ENCODE measurements around the gene EGFR.

The EGFR gene

GRCh38 chr7:55018361-55019190 lies at the start of gene EGFR:
EGFR (plus strand) TSS chr7:55019017; CDS start chr7:55019278, 261 bp downstream.
- DNase-seq (ENCODE audit: low spot score) = peak; percentile 48
- in situ Hi-C loops (cut with MboI; ENCODE audit: low sequenced_read_pairs, unreplicated experiment) = no loop called here
- TF ChIP-seq CTCF (IDR thresholded peaks at IDR 0.05; ENCODE audit: borderline replicate concordance, control extremely low read depth, extremely low read depth, insufficient read depth, missing control alignments) = no peak

- in situ Hi-C loops (cut with MboI; ENCODE audit: low sequenced_read_pairs, unreplicated experiment) = no loop called here
- no peak for TF ChIP-seq CTCF (IDR thresholded peaks at IDR 0.05; ENCODE audit: borderline replicate concordance, control extremely low read depth, extremely low read depth, insufficient read depth, missing control alignments)
- no peak for DNase-seq (ENCODE audit: low spot score)
Measured at GRCh38 chr7:54969208-54969967, 49.4 kb upstream of the EGFR start.

GRCh38 chr7:54972733-54973294 lies 46.0 kb upstream of the EGFR start:
- no peak for DNase-seq (ENCODE audit: low spot score)
- in situ Hi-C loops (cut with MboI; ENCODE audit: low sequenced_read_pairs, unreplicated experiment) = no loop called here

GRCh38 chr7:54978364-54979116 lies 40.3 kb upstream of the EGFR start:
- no peak for DNase-seq (ENCODE audit: low spot score)
- TF ChIP-seq CTCF (IDR thresholded peaks at IDR 0.05; ENCODE audit: borderline replicate concordance, control extremely low read depth, extremely low read depth, insufficient read depth, missing control alignments) = no peak
- in situ Hi-C loops (cut with MboI; ENCODE audit: low sequenced_read_pairs, unreplicated experiment) = no loop called here

More at GRCh38 chr7:54972733-54973294, 46.0 kb upstream of the EGFR start:
- TF ChIP-seq CTCF (IDR thresholded peaks at IDR 0.05; ENCODE audit: borderline replicate concordance, control extremely low read depth, extremely low read depth, insufficient read depth, missing control alignments) = no peak

GRCh38 chr7:54980521-54980920 lies 38.3 kb upstream of the EGFR start:
- in situ Hi-C loops (cut with MboI; ENCODE audit: low sequenced_read_pairs, unreplicated experiment) = no loop called here
- no peak for TF ChIP-seq CTCF (IDR thresholded peaks at IDR 0.05; ENCODE audit: borderline replicate concordance, control extremely low read depth, extremely low read depth, insufficient read depth, missing control alignments)
- no peak for DNase-seq (ENCODE audit: low spot score)

- no peak for TF ChIP-seq CTCF (IDR thresholded peaks at IDR 0.05; ENCODE audit: borderline replicate concordance, control extremely low read depth, extremely low read depth, insufficient read depth, missing control alignments)
- in situ Hi-C loops (cut with MboI; ENCODE audit: low sequenced_read_pairs, unreplicated experiment) = no loop called here
- DNase-seq (ENCODE audit: low spot score) = no peak
Measured at GRCh38 chr7:54981913-54982312, 36.9 kb upstream of the EGFR start.

Measured in GM13976 (cell line).